Left lung (tissue), 10 donors: ENCODE measurements around the gene PTPRT. TPM values are rescaled to one million over a fixed set of nuclear protein-coding genes. Genes with fewer than 3 reads are reported as not detected.

ENCODE experiments used
- ATAC-seq: fragments of 200-7000 bp; cut with Tn5 transposase; one replicate; pipeline ENCODE4 v1.9.1; 2020; ENCODE audit warnings: moderate library complexity
- DNase-seq, 4 donors: peaks; one replicate each; pipeline ENCODE4 v3.0.0-alpha.2; 2013 to 2020
- H3K27ac ChIP-seq, 2 donors: fragments of 200-600 bp; sonication (generic) in 1 of 2; one replicate each; pipeline versions ENCODE4 v1.5.0 to v1.8.0; 2020 to 2021
- H3K27me3 ChIP-seq, 2 donors: fragments of 200-600 bp; sonication (generic) in 1 of 2; one replicate each; pipeline versions ENCODE4 v1.5.0 to v1.8.0; 2020 to 2021
- H3K36me3 ChIP-seq, 2 donors: fragments of 200-600 bp; sonication (generic) in 1 of 2; one replicate each; pipeline versions ENCODE4 v1.5.0 to v1.8.0; 2020 to 2021
- H3K4me1 ChIP-seq, 2 donors: fragments of 200-600 bp; one replicate each; pipeline ENCODE4 v1.8.0; 2021
- H3K4me3 ChIP-seq, 2 donors: fragments of 200-600 bp; sonication (generic) in 1 of 2; one replicate each; pipeline versions ENCODE4 v1.5.0 to v1.8.0; 2020 to 2021; ENCODE audit warnings: mild to moderate bottlenecking in 1 of 2
- H3K9me3 ChIP-seq, 2 donors: fragments of 200-600 bp; sonication (generic) in 1 of 2; one replicate each; pipeline versions ENCODE4 v1.5.0 to v1.8.0; 2020 to 2021
- intact Hi-C, 2 donors: fragments of 100-400 bp; cut with DNase I; formaldehyde crosslinking; loops; one replicate each; pipeline versions ENCODE4 v1.11.2 to v1.14.2; 2022
- polyA plus RNA-seq, 6 donors: library from polyadenylated mRNA; unstranded; fragments of 120-200 nt; gene quantifications; one replicate each; pipeline ENCODE4 v1.2.1, GENCODE V29; 2013; ENCODE audit not compliant: insufficient read length in 6 of 6
- total RNA-seq, 2 donors: library from RNA; stranded (reverse); fragmentation: NEBNext Ultra II Directional; extraction: Animal tissue kit (Norgen Biotek cat#: 25700); gene quantifications; one replicate each; pipeline ENCODE4 v1.2.1, GENCODE V29; 2021
- TF ChIP-seq, protein P1 (sequence below), 2 donors: fragments of 200-600 bp; sonication (generic) in 1 of 2; IDR thresholded peaks; one replicate each; pipeline versions ENCODE4 v1.5.0 to v1.8.0; 2021; ENCODE audit warnings: antibody characterized with exemption in 2 of 2
- donor health status: DM: no; HTN: yes; CAD: no.
- donor health status: DM: no; HTN: no; CAD: no.

The PTPRT gene
- total and polyA plus RNA-seq, 8 donors: 0.15 to 2.9 (median 1.4) TPM

DNA sequence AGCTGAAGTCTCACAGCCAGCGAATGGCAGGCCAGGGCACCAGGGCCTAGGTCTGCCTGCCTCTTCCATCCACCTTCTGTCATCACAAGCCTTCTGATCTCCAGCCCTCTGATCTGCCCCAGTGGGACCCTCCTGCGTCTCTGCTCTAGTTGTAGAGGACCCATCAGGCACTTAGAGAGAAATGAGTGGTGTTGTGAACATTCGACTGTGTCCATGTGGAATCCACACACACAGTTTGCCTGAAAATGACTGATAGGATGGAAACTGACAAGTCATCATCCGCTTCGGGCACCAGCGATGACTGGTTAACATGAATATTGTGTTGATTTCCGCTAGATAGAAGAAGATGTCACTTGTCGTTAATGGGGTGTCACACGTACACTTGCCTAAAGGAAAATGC, 221.0 kb downstream of the PTPRT start:
- DNase-seq (no peak), ATAC-seq (no peak)
- Histone ChIP-seq H3K27me3 (no peaks in the 10 kb centered on the region), H3K9me3 (no peaks in the 10 kb centered on the region), H3K4me1 (no peaks in the 10 kb centered on the region), H3K4me3 (no peak overlapping the region), H3K36me3 (no peaks in the 10 kb centered on the region), H3K27ac (no peak overlapping the region)
- TF ChIP-seq, protein P1, sequence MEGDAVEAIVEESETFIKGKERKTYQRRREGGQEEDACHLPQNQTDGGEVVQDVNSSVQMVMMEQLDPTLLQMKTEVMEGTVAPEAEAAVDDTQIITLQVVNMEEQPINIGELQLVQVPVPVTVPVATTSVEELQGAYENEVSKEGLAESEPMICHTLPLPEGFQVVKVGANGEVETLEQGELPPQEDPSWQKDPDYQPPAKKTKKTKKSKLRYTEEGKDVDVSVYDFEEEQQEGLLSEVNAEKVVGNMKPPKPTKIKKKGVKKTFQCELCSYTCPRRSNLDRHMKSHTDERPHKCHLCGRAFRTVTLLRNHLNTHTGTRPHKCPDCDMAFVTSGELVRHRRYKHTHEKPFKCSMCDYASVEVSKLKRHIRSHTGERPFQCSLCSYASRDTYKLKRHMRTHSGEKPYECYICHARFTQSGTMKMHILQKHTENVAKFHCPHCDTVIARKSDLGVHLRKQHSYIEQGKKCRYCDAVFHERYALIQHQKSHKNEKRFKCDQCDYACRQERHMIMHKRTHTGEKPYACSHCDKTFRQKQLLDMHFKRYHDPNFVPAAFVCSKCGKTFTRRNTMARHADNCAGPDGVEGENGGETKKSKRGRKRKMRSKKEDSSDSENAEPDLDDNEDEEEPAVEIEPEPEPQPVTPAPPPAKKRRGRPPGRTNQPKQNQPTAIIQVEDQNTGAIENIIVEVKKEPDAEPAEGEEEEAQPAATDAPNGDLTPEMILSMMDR (IDR thresholded peaks at IDR 0.05): no peak
- intact Hi-C loops: no loop called here

DNA sequence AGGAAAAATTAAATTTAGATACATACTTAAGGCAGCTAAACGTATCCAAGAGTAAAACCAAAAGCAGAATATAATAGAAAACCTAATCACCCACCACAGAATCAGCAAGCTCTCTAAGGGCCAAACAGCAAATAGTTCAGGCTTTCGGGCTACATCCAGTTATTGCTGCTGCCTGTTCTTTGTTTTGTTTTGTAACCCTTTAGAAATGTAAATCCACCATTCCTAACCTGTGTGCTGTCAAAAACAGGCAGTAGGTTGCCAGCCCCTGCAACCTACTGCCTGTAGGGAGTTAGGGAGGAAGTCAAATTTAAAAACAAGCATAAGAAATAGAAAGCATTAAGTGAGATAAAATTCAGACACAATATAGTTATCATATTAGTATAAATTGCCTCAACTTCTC, 225.9 kb downstream of the PTPRT start:
- ATAC-seq (no peak), DNase-seq (no peak)
- TF ChIP-seq, protein P1 (IDR thresholded peaks at IDR 0.05): no peak
- Histone ChIP-seq H3K36me3 (no peaks in the 10 kb centered on the region), H3K27ac (no peak overlapping the region), H3K4me3 (no peak overlapping the region), H3K27me3 (no peaks in the 10 kb centered on the region), H3K9me3 (no peaks in the 10 kb centered on the region), H3K4me1 (no peaks in the 10 kb centered on the region)
- intact Hi-C loops: no loop called here

DNA sequence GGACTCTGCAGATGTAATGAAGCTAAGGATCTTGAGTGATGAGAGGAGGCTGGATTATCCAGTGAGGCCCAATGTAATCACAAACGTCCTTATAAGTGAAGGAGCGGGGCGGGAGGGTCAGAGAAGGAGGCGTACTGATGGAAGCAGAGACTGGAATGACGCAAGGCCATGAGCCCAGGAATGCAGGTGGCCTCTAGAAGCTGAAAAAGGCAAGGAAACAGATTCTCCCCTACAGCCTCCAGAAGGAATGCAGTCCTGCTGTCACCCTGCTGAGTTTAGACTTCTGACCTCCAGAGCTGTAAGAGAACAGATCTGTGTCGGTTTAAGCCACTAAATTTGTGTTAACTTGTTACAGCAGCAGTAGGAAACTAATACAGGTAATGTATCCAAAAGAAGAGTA, 227.9 kb downstream of the PTPRT start:
- ATAC-seq (no peak), DNase-seq (no peak)
- TF ChIP-seq, protein P1 (IDR thresholded peaks at IDR 0.05): no peak
- intact Hi-C loops: no loop called here
- Histone ChIP-seq H3K4me1 (no peaks in the 10 kb centered on the region), H3K4me3 (no peak overlapping the region), H3K36me3 (no peaks in the 10 kb centered on the region), H3K27ac (no peak overlapping the region), H3K27me3 (peaks cover 0 to 7% of the 10 kb centered on the region in 2 donors), H3K9me3 (no peaks in the 10 kb centered on the region)

DNA sequence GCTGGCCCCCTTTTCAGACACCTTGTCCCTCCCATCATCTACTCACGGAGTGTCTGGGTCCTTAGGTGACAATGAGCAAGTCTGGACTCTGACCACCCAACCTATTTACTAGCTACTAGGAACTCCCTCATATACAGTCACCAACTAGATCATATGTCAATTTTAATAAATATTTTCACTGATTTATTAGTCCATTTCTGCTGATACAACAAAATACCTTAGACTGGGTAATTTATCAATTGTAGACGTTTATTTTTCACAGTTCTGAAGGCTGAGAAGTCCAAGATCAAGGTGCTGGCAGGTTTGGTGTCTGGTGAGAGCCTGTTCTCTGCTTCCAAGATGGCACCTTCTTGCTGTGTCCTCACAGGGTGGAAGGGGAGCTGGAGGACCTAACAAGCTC, 229.7 kb downstream of the PTPRT start:
- no peak overlapping the region for H3K27ac ChIP-seq
- no peaks in the 10 kb centered on the region for H3K4me1 ChIP-seq
- H3K4me3 ChIP-seq: no peak overlapping the region
- peaks cover 0 to 7% of the 10 kb centered on the region in 2 donors for H3K27me3 ChIP-seq
- H3K36me3 ChIP-seq: no peaks in the 10 kb centered on the region
- DNase-seq (no peak), ATAC-seq (no peak)
- H3K9me3 ChIP-seq: no peaks in the 10 kb centered on the region
- TF ChIP-seq, protein P1 (IDR thresholded peaks at IDR 0.05): no peak
- intact Hi-C loops: no loop called here

DNA sequence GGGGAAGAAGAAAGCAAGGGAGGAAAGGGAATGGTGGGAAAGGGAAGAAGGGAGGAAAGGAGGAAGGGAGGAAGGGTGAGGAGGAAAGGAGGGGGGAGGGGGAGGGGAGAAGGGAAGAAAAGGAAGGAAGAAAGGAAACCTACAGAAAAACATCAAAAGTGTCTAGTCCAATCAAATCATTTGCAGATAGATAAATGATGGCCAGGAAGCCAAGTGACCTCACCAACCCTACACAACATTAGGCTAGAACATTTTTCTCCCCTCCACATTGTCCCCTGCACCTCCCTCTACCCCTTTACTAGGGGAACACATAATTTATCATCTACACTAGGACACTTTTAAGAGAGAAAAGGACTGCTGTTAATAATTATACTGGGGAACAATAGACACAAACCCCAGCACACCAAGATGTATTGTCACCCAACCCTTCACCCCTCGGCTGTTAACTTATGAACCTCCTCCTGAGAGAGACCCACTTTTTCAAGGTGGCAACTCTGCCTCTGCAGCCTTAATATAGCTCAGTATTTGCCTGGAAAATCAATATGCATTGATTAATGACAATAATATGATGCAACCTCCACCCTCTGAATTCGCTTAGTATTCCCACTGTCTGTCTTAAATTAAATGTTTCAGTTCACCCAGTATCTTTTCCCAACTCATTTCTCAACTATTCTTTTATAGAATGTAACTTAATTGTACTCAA, 231.2 kb downstream of the PTPRT start:
- Histone ChIP-seq H3K36me3 (no peaks in the 10 kb centered on the region), H3K4me1 (no peaks in the 10 kb centered on the region), H3K27me3 (peaks cover 0 to 7% of the 10 kb centered on the region in 2 donors), H3K9me3 (no peaks in the 10 kb centered on the region), H3K27ac (no peak overlapping the region), H3K4me3 (no peak overlapping the region)
- intact Hi-C loops: no loop called here
- ATAC-seq (no peak), DNase-seq (no peak)
- TF ChIP-seq, protein P1 (IDR thresholded peaks at IDR 0.05): no peak
